ES-I3 (cell line): ENCODE measurements around the gene KRT6C.

ENCODE experiments used
- H3K36me3 ChIP-seq: 2 replicates; pipeline ENCODE4 v1.6.1; 2013; ENCODE audit warnings: mild to moderate bottlenecking, low read length, control low read depth, moderate library complexity; ENCODE audit not compliant: insufficient read depth
- H3K4me1 ChIP-seq: 2 replicates; pipeline ENCODE4 v1.6.1; 2013; ENCODE audit warnings: mild to moderate bottlenecking, control low read depth, low read length; ENCODE audit not compliant: insufficient read depth
- H3K9ac ChIP-seq: 2 replicates; pipeline ENCODE4 v1.6.1; 2013; ENCODE audit warnings: low read depth, mild to moderate bottlenecking, low read length, moderate library complexity
- H3K9me3 ChIP-seq: 2 replicates; pipeline ENCODE4 v1.6.1; 2013; ENCODE audit warnings: mild to moderate bottlenecking, low read length, moderate library complexity; ENCODE audit not compliant: control insufficient read depth, insufficient read depth

KRT6C gene

GRCh38 chr12:52438305-52439301 lies 35.0 kb downstream of the KRT6C start:
- H3K9me3 ChIP-seq: no peaks in the 10 kb centered on the region
- no peak overlapping the region for H3K9ac ChIP-seq
- peaks cover 7% of the 10 kb centered on the region; the same call in 1 of the 2 replicates for H3K4me1 ChIP-seq
- no peaks in the 10 kb centered on the region for H3K36me3 ChIP-seq

GRCh38 chr12:52437508-52437907 lies 36.1 kb downstream of the KRT6C start:
- H3K9me3 ChIP-seq: no peaks in the 10 kb centered on the region
- peaks cover 7% of the 10 kb centered on the region; the same call in 1 of the 2 replicates for H3K4me1 ChIP-seq
- no peaks in the 10 kb centered on the region for H3K36me3 ChIP-seq
- H3K9ac ChIP-seq: no peak overlapping the region

GRCh38 chr12:52436828-52437474 lies 36.7 kb downstream of the KRT6C start:
- no peaks in the 10 kb centered on the region for H3K9me3 ChIP-seq
- H3K36me3 ChIP-seq: no peaks in the 10 kb centered on the region
- no peak overlapping the region for H3K9ac ChIP-seq
- peaks cover 7% of the 10 kb centered on the region; the same call in 1 of the 2 replicates for H3K4me1 ChIP-seq

DNA sequence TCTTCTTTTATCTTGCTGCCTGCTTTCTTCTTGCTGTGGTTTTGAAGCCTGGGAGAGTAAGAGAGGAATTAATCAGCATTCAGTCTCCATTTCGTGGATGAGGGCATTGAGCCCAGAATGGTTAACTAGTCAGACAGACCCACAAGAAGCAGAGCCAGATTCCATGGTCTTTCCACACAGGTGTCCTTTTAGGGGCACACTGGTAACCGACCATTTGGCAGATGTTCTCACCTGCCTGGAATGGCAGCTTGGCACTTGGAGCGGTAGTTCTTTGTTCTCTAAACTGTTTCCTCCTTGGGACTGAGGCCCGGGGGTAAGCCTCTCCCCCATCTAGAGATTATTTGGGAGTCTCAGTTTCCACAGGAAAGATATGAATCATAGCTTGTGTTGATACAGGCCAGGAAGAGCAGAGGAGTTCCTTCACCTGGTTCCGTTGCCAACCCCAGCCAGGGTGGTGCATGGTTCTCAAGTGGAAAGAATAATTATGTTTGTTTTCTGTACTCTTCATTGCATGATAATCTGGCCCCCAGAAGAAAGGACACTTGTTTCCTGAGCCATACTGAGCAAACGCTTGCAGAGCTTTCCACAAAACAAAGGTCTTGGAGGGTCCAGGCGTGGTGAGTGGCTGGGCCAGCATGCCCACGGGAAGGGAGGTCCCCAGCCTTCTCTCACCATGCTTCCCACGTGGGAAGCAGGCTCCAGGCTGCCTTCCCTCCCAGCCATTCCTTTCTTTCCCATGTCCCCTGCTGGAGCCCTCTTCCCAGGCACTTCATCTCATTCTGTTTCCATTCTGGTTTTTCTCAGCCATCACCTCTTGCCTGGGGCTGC lies 37.4 kb downstream of the KRT6C start:
- no peaks in the 10 kb centered on the region for H3K36me3 ChIP-seq
- H3K9me3 ChIP-seq: no peaks in the 10 kb centered on the region
- H3K9ac ChIP-seq: no peak overlapping the region
- H3K4me1 ChIP-seq: peaks cover 3% of the 10 kb centered on the region; the same call in 1 of the 2 replicates

DNA sequence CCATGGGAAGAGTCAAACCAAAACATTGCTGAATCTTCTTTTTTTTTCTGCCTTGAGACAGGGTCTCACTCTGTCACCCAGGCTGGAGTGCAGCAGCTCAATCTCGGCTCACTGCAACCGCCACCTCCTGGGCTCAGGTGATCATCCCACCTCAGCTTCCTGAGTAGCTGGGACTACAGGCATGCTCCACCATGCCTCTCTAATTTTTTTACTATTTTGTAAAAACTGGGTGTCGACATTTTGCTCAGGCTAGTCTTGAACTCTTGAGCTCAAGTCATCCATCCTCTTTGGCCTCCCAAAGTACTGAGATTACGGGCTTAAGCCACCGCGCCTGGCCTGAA lies 38.0 kb downstream of the KRT6C start:
- Histone ChIP-seq H3K9ac (no peak overlapping the region), H3K4me1 (no peaks in the 10 kb centered on the region), H3K36me3 (no peaks in the 10 kb centered on the region), H3K9me3 (no peaks in the 10 kb centered on the region)

GRCh38 chr12:52434760-52435530 lies 38.7 kb downstream of the KRT6C start:
- Histone ChIP-seq H3K9me3 (no peaks in the 10 kb centered on the region), H3K36me3 (no peaks in the 10 kb centered on the region), H3K9ac (no peak overlapping the region), H3K4me1 (no peaks in the 10 kb centered on the region)

GRCh38 chr12:52434081-52434733 lies 39.4 kb downstream of the KRT6C start, which contains the start of gene KRT75:
KRT75 (minus strand) TSS chr12:52434371; CDS start chr12:52434304, 67 bp downstream.
- no peaks in the 10 kb centered on the region for H3K36me3 ChIP-seq
- H3K9ac ChIP-seq: no peak within 1 kb of the TSS
- H3K9me3 ChIP-seq: no peaks in the 10 kb centered on the region
- no peaks in the 10 kb centered on the region for H3K4me1 ChIP-seq

DNA sequence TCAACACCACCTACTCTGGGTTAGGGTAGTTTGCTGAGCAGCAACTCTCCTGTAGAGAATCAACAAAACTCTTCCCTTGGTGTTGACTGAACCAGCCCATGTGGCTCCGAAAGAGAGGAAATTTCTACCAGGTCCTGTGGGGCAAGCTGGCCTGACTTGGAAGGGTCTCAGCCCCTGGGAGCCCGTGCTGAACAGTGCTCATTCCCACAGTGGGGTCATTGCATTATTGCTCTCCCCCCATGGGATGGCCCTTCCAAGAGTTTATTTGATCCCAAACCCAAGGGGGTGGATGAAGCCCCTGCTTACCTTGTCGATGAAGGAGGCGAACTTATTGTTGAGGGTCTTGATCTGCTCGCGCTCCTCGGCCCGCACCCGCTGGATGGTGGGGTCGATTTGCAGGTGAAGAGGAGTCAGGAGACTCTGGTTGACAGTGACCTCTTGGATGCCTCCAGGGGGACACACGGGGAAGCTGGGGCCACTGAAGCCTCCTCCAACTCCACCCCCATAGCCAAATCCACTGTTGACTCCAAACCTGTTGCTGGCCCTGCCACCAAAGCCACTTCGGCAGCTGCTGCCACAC lies 40.0 kb downstream of the KRT6C start:
- Histone ChIP-seq H3K9me3 (no peaks in the 10 kb centered on the region), H3K4me1 (no peaks in the 10 kb centered on the region), H3K9ac (no peak overlapping the region), H3K36me3 (no peaks in the 10 kb centered on the region)

GRCh38 chr12:52432559-52433207 lies 40.9 kb downstream of the KRT6C start:
- Histone ChIP-seq H3K4me1 (no peaks in the 10 kb centered on the region), H3K36me3 (no peaks in the 10 kb centered on the region), H3K9ac (no peak overlapping the region)

DNA sequence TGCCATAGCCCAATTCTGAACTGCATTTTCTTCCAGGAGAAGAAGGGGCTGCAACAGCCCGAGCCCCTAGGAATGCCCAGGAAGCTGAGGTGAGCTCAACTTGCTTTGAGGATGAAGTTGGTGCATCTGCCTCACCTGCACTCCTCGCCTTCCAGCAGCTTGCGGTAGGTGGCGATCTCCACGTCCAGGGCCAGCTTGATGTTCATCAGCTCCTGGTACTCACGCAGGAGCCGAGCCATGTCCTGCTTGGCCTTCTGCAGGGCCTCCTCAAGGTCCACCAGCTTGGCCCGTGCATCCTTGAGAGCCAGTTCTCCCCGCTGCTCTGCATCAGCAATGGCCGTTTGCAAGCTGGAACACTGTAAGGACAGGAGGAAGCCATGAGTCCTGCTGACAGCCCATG lies 45.5 kb downstream of the KRT6C start:
- Histone ChIP-seq H3K4me1 (no peaks in the 10 kb centered on the region), H3K9me3 (no peaks in the 10 kb centered on the region), H3K36me3 (no peaks in the 10 kb centered on the region), H3K9ac (no peak overlapping the region)

More at GRCh38 chr12:52432559-52433207, 40.9 kb downstream of the KRT6C start:
- no peaks in the 10 kb centered on the region for H3K9me3 ChIP-seq

DNA sequence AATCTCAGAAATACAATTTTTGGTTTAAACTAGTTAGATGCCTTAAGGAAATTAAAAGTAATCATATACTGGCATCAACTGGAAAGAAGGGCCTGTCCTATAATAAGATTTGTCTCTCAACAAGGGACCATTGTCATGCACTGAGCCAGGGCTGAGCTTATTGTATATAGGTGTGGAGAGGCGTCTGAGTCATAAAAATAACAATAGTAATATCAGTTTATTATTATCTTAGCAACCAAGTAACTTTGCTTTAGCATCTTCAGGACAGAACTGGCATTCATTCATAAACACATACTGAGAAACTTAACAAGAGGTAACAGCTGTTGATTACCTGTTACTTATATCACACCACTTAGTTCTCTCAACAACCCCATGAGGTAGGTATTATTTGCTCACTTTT lies 46.5 kb downstream of the KRT6C start:
- Histone ChIP-seq H3K9me3 (no peaks in the 10 kb centered on the region), H3K9ac (no peak overlapping the region), H3K4me1 (no peaks in the 10 kb centered on the region), H3K36me3 (no peaks in the 10 kb centered on the region)

- no peaks in the 10 kb centered on the region for H3K9me3 ChIP-seq
- no peaks in the 10 kb centered on the region for H3K4me1 ChIP-seq
- H3K36me3 ChIP-seq: no peaks in the 10 kb centered on the region
- no peak overlapping the region for H3K9ac ChIP-seq
Measured at GRCh38 chr12:52426034-52426433, 47.6 kb downstream of the KRT6C start.

DNA sequence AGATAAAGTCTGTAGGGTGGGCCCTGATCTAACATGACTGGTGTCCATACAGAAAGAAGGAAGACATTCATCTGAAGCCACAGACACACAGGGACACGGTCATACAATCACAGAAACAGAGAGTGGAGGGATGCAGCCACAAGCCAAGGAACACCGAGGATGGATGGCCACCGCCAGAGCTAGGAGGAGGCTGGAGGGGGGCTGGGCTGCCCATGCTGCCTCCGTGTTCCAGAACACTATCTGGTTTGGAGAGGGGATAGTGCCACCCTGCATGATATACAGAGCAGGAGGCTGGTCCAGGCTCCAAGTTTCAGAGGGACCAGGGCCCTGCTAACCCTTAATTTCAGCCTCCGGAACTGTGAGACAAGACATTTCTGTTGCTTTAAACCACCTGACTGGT lies 48.1 kb downstream of the KRT6C start:
- no peaks in the 10 kb centered on the region for H3K9me3 ChIP-seq
- H3K4me1 ChIP-seq: no peaks in the 10 kb centered on the region

More for the DNA sequence above, 48.1 kb downstream of the KRT6C start:
- no peak overlapping the region for H3K9ac ChIP-seq
- H3K36me3 ChIP-seq: no peaks in the 10 kb centered on the region
